ENCODE data around the gene CPNE9.

CPNE9 gene

DNA sequence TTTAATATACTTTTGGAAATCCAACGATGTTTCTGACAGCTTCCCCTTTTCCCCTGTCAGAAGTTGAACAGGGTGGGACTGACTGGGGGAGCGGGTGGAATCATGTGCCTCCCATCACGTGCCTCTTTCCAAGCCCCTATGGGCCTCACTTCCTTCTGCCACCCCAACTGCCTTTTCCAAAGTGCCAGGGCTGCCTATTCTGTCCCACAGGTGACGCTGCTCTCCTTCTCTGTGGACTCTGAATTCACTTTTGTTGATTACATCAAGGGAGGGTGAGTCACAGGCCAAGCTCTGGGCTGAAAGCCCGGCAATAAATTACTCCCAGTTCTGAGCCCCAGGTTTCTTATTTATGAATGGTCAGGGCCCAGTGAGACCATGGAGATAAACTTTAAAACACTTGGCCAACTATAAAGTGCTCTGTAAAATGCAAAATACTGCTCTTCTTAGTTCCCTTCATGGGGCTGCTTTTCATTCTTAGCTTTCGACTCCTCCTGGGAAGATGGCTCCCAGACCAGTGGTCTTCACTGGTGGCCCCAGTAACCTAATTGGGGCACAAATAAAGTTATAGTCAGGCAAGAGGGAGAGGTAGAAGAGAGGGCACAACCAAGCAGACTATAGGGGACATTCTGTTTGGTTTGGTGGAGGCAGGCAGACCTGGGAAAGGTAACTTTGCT is 12.3 kb downstream of the CPNE9 start:
- DNase-seq (ENCODE audit: low spot score) = peak; percentile 86

DNA sequence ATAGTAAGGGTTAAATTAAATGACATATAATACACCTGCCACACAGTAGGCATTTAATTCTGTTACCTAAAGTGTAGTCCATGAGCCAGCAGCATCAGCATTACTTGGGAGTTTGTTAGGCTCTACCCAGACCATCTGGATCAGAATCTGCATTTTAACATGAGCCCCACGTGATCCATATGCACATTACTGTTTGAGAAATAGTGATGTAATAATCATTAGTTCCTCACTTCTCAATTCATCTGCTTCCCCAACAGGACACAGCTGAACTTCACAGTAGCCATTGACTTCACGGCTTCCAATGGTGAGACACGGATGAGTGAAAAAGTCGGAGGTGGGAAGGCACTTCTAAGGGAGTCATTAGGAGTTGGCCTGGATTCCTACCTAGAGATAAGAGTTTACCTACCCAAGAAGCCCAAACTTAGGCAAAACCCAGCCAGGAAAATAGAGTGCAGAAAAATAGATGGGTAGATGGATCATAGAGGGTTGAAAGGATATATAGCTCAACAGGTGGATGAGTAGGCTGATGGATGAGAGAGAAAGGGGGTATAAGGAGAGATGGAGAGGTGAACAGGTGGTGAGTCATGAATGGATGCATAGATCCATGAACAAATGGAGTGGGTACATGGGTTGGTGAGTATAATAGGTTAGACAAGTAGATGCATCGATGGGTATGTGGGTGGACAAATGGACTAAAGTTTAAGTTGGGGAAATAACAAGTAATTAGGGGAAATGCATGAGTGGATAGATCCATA is 13.3 kb downstream of the CPNE9 start:
- no peak for DNase-seq (ENCODE audit: low spot score)

DNA sequence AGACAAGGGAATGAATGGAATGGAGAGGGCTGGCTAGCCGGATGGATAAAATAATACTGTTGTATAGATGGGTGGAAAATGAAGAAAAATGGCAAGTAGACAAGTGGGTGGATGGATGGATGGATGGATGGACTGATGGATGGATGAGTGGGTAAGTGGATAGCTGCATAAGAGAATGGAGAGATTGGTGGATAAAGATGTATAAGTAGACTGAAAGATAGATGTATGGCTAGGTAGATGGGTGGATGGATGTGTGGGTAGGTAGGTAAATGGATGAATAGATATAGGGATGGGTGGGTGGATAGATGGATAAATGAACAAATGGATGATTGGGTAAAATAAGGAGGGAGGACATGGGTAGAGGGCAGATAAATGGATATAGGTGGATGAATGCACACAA is 13.9 kb downstream of the CPNE9 start:
- no peak for DNase-seq (ENCODE audit: low spot score)

DNA sequence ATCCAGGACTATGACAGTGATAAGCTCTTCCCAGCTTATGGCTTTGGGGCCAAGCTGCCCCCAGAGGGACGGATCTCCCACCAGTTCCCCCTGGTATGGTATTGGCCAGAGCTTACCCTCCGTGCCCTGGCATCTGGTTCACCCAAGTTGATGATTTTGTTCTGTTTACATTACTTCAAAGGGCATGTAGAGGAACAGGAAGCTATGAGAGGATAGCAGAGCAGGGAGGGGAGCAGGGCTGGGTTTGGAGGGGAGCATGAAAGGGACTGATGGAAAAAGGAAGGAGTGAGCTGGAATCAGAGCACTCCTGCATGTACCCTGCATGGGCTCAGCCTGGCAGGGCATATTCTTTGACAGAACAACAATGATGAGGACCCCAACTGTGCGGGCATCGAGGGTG is 14.5 kb downstream of the CPNE9 start:
- DNase-seq (ENCODE audit: low spot score) = no peak

GRCh38 chr3:9721015-9721699 is 17.5 kb downstream of the CPNE9 start:
- DNase-seq (ENCODE audit: low spot score) = no peak

GRCh38 chr3:9721700-9722060 is 18.0 kb downstream of the CPNE9 start:
- no peak for DNase-seq (ENCODE audit: low spot score)

- DNase-seq (ENCODE audit: low spot score) = no peak
These were observed 22.3 kb downstream of the CPNE9 start for GRCh38 chr3:9725775-9726515.

DNA sequence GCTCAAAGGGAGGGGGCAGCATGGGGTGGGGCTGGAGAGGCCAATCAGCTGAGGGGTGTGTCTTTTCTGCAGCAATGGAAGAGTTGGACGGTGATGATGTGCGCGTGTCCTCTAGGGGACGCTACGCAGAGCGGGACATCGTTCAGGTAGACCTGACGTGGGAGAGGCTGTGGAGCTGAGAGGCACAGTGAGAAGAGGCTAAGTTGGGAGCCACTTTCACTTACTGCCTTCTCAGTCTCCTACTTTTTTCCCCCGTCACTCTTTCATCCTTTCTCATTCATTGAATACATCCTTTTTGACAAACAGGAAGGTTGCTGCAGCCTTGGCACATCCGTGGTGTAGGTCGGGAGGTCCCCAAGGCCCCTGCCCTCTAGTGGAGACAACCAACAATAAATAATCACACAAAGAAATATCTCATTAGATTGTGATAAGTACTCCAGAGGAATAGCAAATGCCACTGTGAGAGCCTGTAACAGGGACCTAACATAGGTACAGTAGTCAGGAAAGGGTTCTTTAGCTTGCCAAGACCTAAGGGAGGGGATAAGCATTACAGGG is 23.5 kb downstream of the CPNE9 start:
- DNase-seq (ENCODE audit: low spot score) = no peak

- DNase-seq (ENCODE audit: low spot score) = no peak
These were observed 24.1 kb downstream of the CPNE9 start for GRCh38 chr3:9727743-9728142.

- no peak for DNase-seq (ENCODE audit: low spot score)
These were observed 25.8 kb downstream of the CPNE9 start for GRCh38 chr3:9729419-9729818.

DNA sequence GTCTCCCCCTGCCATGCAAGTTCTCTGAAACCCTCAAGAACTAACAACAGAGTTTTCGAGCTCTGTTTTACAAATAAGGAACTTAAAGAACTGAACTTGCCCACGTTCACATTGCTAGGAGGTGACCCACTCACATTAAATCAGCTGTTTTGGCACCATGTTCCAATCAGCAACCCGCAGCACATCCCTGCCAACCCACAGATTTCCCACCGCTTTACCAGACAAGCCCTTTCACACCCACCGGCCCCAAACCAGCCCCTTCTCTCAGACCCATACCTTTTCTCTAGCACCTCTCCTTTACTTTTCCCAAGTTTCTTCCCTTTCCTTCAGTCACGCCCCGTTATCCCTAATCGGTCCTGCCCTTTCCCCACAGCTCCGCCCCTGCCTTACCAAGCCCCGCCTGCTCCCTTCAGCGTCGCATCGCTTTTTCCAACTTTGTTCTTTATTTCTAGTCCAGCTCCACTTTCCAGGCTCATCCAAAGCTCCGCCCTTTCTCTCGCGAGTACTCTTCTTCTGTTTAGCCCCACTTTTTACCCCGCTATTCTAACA is 27.1 kb downstream of the CPNE9 start:
- no peak for DNase-seq (ENCODE audit: low spot score)

GRCh38 chr3:9731206-9732079 is 27.8 kb downstream of the CPNE9 start, which contains the start of gene BRPF1:
BRPF1 (plus strand) TSS chr3:9731735; CDS start chr3:9734141, 2,406 bp downstream.
- DNase-seq (ENCODE audit: low spot score) = peak; percentile 98

DNA sequence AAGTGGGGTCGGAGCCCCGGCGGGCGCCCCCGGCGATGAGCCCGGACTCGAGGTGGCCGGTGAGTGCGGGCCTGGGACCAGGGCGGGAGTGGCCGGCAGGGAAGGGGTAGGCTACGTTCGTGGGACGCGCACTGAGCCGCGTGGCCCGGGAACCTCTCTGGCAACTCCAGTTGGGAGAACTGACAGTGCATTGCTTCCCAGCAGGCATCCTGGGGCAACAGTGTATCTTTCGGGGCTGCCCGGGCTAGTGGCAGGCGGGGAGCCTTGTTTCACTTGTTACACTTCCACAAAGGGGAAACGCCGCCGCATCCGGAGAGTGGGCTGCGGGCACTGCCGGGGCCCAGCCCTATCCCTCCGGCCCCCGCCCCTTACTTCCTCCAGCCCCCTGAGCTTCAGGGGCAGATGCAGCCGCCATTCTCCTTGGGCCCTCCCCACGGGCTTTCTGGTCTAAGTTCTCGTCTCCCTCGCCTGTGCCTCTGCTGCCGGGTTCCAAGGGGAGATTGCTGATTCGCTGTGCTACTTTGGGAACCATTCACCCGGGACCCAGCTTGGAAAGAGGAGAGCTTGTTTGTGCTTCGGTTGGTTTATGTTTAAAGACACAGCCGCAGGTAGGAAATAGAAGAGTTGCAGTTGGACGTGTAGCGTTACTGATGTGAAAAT is 28.6 kb downstream of the CPNE9 start:
- DNase-seq (ENCODE audit: low spot score) = peak; percentile 46

DNA sequence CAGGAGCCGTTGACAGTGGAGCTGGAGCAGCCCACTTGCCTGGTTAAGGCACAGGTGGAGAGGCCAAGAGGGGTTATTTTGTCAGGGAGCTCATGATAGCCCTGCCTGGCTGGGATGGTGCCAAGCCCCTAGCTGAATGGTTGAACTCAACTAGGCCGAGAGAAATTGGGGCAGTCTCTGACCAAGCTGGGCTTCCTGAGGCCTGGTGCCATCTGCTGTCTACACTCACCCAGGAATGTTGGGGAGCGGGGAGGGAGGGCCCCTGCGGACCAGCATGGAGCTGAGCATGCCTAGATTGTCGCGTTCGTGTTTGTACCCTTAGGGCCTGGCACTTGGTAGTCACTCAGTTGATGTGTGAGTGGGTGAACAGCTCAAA is 29.1 kb downstream of the CPNE9 start:
- DNase-seq (ENCODE audit: low spot score) = peak; percentile 66

DNA sequence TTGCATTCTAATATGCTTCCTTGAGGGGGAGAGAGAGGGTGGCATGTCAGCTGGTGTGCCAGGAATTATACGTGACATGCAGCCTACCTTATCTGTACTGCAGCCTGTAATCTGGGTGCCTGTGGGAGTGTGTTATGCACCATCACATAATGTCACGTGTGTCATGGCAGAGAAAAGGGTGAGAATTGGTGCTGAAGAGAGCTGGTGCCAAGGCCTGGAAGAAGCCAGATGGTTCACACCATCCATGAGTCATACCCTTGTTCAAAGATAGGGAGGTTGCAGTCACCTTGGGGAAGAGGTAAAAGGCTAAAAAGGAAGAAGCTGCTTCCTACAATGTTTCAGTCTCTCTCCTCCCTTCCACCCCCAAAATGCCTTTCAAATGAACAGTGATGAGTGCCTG is 33.2 kb downstream of the CPNE9 start:
- DNase-seq (ENCODE audit: low spot score) = no peak

DNA sequence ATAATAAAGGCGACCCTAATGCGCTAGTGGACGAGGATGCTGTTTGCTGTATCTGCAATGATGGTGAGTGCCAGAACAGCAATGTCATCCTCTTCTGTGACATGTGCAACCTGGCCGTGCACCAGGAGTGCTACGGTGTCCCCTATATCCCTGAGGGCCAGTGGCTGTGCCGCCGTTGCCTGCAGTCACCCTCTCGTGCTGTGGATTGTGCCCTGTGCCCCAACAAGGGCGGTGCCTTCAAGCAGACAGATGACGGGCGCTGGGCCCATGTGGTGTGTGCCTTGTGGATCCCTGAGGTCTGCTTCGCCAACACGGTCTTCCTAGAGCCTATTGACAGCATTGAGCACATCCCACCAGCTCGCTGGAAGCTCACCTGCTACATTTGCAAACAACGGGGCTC is 35.5 kb downstream of the CPNE9 start:
- no peak for DNase-seq (ENCODE audit: low spot score)

DNA sequence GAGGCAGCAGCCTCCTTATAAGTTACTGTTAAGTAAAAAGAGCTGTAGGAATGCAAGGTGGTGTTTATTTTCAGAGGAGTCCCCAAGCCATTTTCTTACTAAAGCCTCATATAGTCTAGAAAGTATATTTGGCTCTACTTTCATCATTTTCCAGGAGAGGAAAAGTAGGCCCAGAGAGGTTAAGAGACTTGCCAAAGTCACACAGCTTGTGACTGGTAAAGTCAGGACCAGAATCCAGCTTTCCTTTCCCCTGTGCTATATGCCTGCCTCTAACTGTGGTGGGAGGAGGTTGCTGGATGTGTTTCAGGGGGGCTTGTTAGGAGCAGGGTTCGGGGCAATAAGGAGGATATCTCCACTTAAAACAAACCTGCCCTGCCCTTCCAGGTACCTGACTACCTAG is 38.9 kb downstream of the CPNE9 start:
- DNase-seq (ENCODE audit: low spot score) = no peak

DNA sequence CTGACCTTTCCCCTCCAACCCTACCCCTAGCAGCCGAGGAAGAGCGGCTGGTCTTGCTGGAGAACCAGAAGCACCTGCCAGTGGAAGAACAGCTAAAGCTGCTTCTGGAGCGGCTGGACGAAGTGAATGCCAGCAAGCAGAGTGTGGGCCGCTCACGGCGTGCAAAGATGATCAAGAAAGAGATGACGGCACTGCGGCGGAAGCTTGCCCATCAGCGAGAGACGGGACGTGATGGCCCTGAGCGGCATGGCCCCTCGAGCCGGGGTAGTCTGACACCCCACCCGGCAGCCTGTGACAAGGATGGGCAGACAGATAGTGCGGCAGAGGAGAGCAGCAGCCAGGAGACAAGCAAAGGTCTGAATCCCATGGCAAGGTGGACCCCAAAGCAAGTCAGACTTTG is 39.9 kb downstream of the CPNE9 start:
- no peak for DNase-seq (ENCODE audit: low spot score)

- DNase-seq (ENCODE audit: low spot score) = no peak
These were observed 40.5 kb downstream of the CPNE9 start for GRCh38 chr3:9744162-9744561.

DNA sequence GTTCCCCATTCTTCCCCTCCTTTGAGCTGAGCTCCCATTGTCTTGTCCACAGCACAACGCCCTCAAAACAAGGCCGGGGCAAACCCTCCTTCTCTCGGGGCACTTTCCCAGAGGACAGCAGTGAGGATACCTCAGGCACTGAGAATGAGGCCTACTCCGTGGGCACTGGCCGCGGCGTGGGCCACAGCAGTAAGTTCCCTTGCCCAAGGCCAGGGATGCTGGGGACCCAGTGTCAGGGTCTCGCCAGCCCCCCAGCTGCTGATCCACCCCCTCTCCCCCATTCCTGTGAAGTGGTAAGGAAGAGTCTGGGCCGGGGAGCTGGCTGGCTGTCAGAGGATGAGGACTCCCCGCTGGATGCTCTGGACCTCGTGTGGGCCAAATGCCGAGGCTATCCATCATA is 41.9 kb downstream of the CPNE9 start:
- no peak for DNase-seq (ENCODE audit: low spot score)

Data from hepatic stellate cell (primary cell).